Vagina (tissue), 2 donors: ENCODE results near the gene POLR3B. TPM values are rescaled to one million over a fixed set of nuclear protein-coding genes. Genes with fewer than 3 reads are reported as not detected.

Source experiments
- DNase-seq, 2 donors: peaks; one replicate each; pipeline ENCODE4 v3.0.0-alpha.2; 2017; ENCODE audit errors: extremely low spot score in 2 of 2
- H3K27ac ChIP-seq: fragments of 200-600 bp; sonication (generic); one replicate; pipeline ENCODE4 v1.5.1; 2019
- H3K27me3 ChIP-seq: fragments of 200-600 bp; sonication (generic); one replicate; pipeline ENCODE4 v1.5.1; 2019
- H3K36me3 ChIP-seq, 2 donors: fragments of 200-600 bp; sonication (generic); one replicate each; pipeline ENCODE4 v1.5.1; 2017 to 2019
- H3K4me1 ChIP-seq: fragments of 200-600 bp; sonication (generic); one replicate; pipeline ENCODE4 v1.5.1; 2019
- H3K4me3 ChIP-seq, 2 donors: fragments of 200-600 bp; sonication (generic); 1 replicate in 1 of 2; 2 replicates in 1 of 2; pipeline ENCODE4 v1.5.1; 2016 to 2019
- H3K9me3 ChIP-seq: fragments of 200-600 bp; sonication (generic); one replicate; pipeline ENCODE4 v1.5.1; 2019
- CTCF ChIP-seq, 3 experiments: fragments of 450-650 bp in 2 of 3; fragments of 200-600 bp in 1 of 3; sonication (generic) in 1 of 3; IDR thresholded peaks; one replicate each; pipeline ENCODE4 v1.5.1; 2017 to 2019; ENCODE audit warnings: antibody characterized with exemption in 3 of 3, mild to moderate bottlenecking in 2 of 3, moderate library complexity in 2 of 3
- POLR2A ChIP-seq, 2 donors: fragments of 450-650 bp; IDR thresholded peaks; one replicate each; pipeline ENCODE4 v1.6.1; 2017; ENCODE audit warnings: antibody characterized with exemption in 2 of 2, mild to moderate bottlenecking in 2 of 2, moderate library complexity in 2 of 2
- POLR2AphosphoS5 ChIP-seq, 2 donors: sonication (generic); formaldehyde crosslinking; IDR thresholded peaks; one replicate each; pipeline ENCODE4 v1.9.0; 2017; ENCODE audit warnings: antibody characterized with exemption in 2 of 2, mild to moderate bottlenecking in 2 of 2, low read depth in 1 of 2; ENCODE audit not compliant: insufficient read depth in 1 of 2
- intact Hi-C: fragments of 100-400 bp; cut with DNase I; formaldehyde crosslinking; loops from one replicate; pipeline ENCODE4 v1.15.1; 2023
- total RNA-seq: library from RNA; depleted of rRNA; stranded (reverse); fragments of >200 nt; gene quantifications from one replicate; pipeline ENCODE4 v1.2.3, GENCODE V29; 2016

Gene POLR3B
- total RNA-seq, 1 donor from 2014 or later: 10.1 TPM

GRCh38 chr12:106431839-106432411 lies 74.4 kb downstream of the POLR3B start:
- Histone ChIP-seq H3K4me3 (no peak overlapping the region), H3K4me1 (no peaks in the 10 kb centered on the region), H3K36me3 (peaks cover 0 to 19% of the 10 kb centered on the region in 2 donors), H3K27me3 (no peaks in the 10 kb centered on the region), H3K9me3 (no peaks in the 10 kb centered on the region), H3K27ac (no peak overlapping the region)
- TF ChIP-seq CTCF (IDR thresholded peaks at IDR 0.05) (no peak), POLR2A (IDR thresholded peaks at IDR 0.05) (no peak), POLR2AphosphoS5 (IDR thresholded peaks at IDR 0.05; ENCODE audit: insufficient read depth in 1 of 2, low read depth in 1 of 2) (no peak)
- no peak for DNase-seq
- intact Hi-C loops: no loop called here

- Histone ChIP-seq H3K4me1 (no peaks in the 10 kb centered on the region), H3K36me3 (peaks cover 0 to 30% of the 10 kb centered on the region in 2 donors), H3K4me3 (no peak overlapping the region), H3K27me3 (no peaks in the 10 kb centered on the region), H3K9me3 (no peaks in the 10 kb centered on the region), H3K27ac (no peak overlapping the region)
- no peak for DNase-seq
- intact Hi-C loops: no loop called here
- no peak for TF ChIP-seq POLR2AphosphoS5 (IDR thresholded peaks at IDR 0.05; ENCODE audit: insufficient read depth in 1 of 2, low read depth in 1 of 2)
Observed at GRCh38 chr12:106433055-106433454, 75.5 kb downstream of the POLR3B start.

GRCh38 chr12:106434526-106434925 lies 77.0 kb downstream of the POLR3B start:
- Histone ChIP-seq H3K27me3 (no peaks in the 10 kb centered on the region), H3K4me3 (no peak overlapping the region), H3K4me1 (no peaks in the 10 kb centered on the region), H3K27ac (no peak overlapping the region), H3K9me3 (no peaks in the 10 kb centered on the region), H3K36me3 (peaks cover 0 to 33% of the 10 kb centered on the region in 2 donors)
- DNase-seq: no peak
- TF ChIP-seq POLR2AphosphoS5 (IDR thresholded peaks at IDR 0.05; ENCODE audit: insufficient read depth in 1 of 2, low read depth in 1 of 2): no peak
- no peak for TF ChIP-seq POLR2A (IDR thresholded peaks at IDR 0.05)
- no peak for TF ChIP-seq CTCF (IDR thresholded peaks at IDR 0.05)
- intact Hi-C loops: no loop called here

GRCh38 chr12:106436164-106436563 lies 78.6 kb downstream of the POLR3B start:
- intact Hi-C loops: no loop called here
- Histone ChIP-seq H3K4me3 (no peak overlapping the region), H3K36me3 (peaks cover 0 to 33% of the 10 kb centered on the region in 2 donors), H3K9me3 (no peaks in the 10 kb centered on the region), H3K27ac (no peak overlapping the region), H3K4me1 (no peaks in the 10 kb centered on the region), H3K27me3 (no peaks in the 10 kb centered on the region)
- no peak for TF ChIP-seq POLR2AphosphoS5 (IDR thresholded peaks at IDR 0.05; ENCODE audit: insufficient read depth in 1 of 2, low read depth in 1 of 2)
- no peak for TF ChIP-seq POLR2A (IDR thresholded peaks at IDR 0.05)
- TF ChIP-seq CTCF (IDR thresholded peaks at IDR 0.05): no peak
- no peak for DNase-seq

GRCh38 chr12:106442575-106442974 lies 85.0 kb downstream of the POLR3B start:
- Histone ChIP-seq H3K36me3 (peaks cover 0 to 12% of the 10 kb centered on the region in 2 donors), H3K27me3 (no peaks in the 10 kb centered on the region), H3K4me3 (no peak overlapping the region), H3K27ac (no peak overlapping the region), H3K4me1 (no peaks in the 10 kb centered on the region), H3K9me3 (no peaks in the 10 kb centered on the region)
- TF ChIP-seq POLR2A (IDR thresholded peaks at IDR 0.05) (no peak), POLR2AphosphoS5 (IDR thresholded peaks at IDR 0.05; ENCODE audit: insufficient read depth in 1 of 2, low read depth in 1 of 2) (no peak), CTCF (IDR thresholded peaks at IDR 0.05) (no peak)
- no peak for DNase-seq
- intact Hi-C loops: no loop called here
